NCI-H146 treated with DMSO at 0.1 percent for 48 hours (cell line): ENCODE data around the gene ADAM12.
A peak's percentile ranks its signal among the peaks of the same experiment; 100 is the strongest.
"Not testable (repeated sequence)": the region's sequence is repeated elsewhere in the genome, so short reads cannot be mapped to it uniquely, and the experiment has no call there.

Experiments
- DNase-seq: peaks from one replicate; lab custom pipeline; 2025; ENCODE audit not compliant: unreplicated experiment; lab: John Stamatoyannopoulos, UW

ADAM12 gene

GRCh38 chr10:126375926-126376554, 12.2 kb downstream of the ADAM12 start:
- no peak for DNase-seq

- no peak for DNase-seq
Measured at GRCh38 chr10:126375299-126375698, 13.0 kb downstream of the ADAM12 start.

- no peak for DNase-seq
Measured at GRCh38 chr10:126374435-126374834, 13.8 kb downstream of the ADAM12 start.

- DNase-seq: peak; percentile 73
Measured at GRCh38 chr10:126373972-126374371, 14.3 kb downstream of the ADAM12 start.

DNA sequence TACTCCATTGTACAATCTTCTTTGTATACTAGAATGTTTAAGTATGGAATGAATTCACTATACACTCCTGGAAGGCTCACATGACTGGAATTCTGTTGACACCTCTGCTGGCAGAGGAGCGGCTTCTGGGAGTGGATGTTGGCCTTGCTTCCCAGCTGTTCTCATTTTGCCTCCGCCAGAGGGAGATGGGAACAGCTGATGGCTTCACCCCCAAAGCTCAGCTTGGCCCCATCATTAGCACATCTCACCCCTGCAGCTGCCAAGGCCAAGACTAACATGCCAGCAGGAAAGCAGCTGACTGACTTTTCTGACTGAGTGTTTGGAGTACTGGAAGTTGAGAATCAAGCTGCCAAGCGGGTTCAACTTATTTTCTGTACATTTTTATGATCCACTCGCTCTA, 15.1 kb downstream of the ADAM12 start:
- no peak for DNase-seq

DNA sequence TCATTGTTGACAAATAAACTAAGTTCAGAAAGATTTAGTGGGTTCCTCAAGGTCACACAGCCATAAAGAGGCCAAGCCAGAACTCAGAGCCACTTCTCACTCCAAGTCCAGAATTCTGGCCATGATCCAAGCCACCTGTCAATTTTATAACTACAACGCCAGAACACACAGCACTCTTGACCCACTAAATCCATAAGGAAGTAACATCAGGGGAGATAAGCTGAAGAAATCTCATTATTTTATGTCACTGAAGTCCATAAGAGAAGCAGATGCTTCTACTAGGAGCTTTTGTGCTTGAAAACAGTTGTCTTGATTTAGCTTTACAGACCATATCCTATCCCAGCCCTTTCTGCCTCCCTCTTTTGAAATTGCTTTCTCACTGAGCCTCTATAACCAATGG, 15.9 kb downstream of the ADAM12 start:
- no peak for DNase-seq

- peak; percentile 56 for DNase-seq
Measured at GRCh38 chr10:126369125-126369710, 19.1 kb downstream of the ADAM12 start.

DNA sequence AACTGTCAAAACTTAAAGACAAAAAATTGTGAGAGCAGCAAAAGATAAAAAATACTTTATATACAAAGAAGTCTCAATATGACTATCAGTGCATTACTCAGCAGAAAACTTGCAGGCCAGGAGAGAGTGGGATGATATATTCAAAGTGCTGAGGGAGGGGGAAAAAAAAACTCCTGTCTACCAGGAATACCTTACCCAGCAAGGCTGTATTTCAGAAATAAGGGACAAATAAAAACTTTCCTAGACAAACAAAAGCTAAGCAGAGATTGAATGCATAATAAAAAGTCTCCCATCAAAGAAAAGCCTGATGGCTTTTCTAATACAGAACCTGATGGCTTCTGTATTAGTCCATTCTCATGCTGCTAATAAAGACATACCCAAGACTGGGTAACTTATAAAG, 31.1 kb downstream of the ADAM12 start:
- no peak for DNase-seq

GRCh38 chr10:126353666-126354065, 34.6 kb downstream of the ADAM12 start:
- DNase-seq: no peak

GRCh38 chr10:126352453-126352852, 35.8 kb downstream of the ADAM12 start:
- peak; percentile 61 for DNase-seq

- DNase-seq: no peak
Measured at GRCh38 chr10:126351021-126351420, 37.3 kb downstream of the ADAM12 start.

DNA sequence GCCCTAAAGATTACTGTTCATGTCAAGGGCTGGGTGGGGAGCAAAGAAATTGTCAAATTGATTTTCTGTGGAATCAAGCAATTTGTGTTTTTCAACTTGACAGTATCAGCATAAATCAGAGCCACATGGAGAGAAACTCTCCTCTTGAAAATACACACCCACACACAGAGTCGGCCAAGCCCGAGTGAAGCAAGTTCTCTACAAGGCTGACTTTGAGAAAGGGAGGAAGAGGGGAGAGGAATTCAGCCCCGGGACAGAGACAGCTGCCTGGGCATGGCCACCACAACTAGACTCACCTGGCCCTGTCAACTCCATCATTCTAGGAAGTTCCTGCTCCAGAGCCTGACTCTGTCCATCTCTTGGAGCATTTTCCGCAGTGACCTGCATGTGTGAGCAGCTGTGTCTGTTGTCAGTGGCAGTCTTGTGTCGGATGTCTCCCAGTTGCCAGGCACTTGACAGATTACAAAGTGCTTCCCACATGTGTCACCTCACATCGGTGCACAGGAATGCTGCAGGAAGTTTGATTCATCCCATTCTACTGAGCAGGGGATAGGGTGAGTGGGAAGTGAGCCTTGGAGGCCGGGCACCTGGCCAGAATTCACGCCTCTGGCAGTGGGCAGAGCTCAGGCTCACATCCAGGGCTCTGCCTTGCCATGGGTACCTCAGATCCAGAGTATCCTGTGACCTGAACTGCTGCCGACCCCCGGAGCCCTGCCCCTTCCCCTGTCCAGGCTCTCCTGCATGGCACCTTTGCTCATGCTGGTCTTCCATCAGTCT, 37.9 kb downstream of the ADAM12 start:
- no peak for DNase-seq

- DNase-seq: no peak
Measured at GRCh38 chr10:126349676-126350075, 38.6 kb downstream of the ADAM12 start.

GRCh38 chr10:126349101-126349500, 39.2 kb downstream of the ADAM12 start:
- DNase-seq: no peak

DNA sequence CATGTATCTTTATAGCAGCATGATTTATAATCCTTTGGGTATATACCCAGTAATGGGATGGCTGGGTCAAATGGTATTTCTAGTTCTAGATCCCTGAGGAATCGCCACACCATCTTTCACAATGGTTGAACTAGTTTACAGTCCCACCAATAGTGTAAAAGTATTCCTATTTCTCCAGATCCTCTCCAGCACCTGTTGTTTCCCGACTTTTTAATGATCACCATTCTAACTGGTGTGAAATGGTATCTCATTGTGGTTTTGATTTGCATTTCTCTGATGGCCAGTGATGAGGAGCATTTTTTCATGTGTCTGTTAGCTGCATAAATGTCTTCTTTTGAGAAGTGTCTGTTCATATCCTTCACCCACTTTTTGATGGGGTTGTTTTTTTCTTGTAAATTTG, 44.8 kb downstream of the ADAM12 start:
- not testable (repeated sequence) for DNase-seq

- DNase-seq: no peak
Measured at GRCh38 chr10:126342680-126343079, 45.6 kb downstream of the ADAM12 start.

DNA sequence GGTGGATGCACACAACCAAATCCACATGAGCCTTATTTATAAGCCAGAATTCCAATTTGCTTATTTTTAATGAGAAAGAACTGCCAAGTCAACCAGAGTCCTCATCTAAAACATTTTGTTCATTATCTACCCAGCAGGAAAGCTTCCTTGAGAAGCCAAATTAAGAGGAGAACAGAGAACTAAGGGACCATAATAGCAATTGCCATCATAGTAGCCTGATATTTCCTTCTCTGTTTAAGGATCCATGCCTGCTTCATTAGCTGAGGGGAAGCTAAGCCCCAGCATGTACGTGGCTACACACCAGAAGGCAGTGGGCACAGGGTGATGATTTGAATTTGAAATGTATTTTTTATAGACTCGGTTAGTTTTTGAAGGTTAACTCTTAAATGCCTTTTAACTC, 46.8 kb downstream of the ADAM12 start:
- no peak for DNase-seq

DNA sequence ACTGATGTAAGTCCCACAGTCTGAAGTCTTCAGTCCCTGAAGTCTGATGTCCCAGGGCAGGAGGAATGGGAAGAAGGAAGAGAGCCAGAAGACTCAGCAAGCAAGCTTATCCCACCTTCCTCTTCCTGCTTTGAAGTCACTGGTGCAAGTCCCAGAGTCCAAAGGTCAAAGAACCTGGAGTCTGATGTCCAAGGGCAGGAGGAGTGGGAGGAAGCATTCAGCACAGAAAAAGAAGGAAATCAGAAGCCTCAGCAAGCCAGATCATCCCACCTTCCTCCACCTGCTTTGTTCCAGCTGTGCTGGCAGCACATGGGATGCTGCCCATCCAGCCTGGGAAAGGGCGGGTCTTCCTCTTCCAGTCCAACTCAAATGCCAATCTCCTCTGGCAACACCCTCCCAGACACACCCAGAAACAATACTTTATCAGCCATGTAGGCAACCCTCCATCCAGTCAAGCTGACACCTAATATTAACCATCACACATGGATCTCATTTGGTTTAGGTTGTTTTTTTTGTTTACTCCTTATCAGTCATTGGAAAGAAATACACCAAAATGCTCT, 50.9 kb downstream of the ADAM12 start:
- no peak for DNase-seq

DNA sequence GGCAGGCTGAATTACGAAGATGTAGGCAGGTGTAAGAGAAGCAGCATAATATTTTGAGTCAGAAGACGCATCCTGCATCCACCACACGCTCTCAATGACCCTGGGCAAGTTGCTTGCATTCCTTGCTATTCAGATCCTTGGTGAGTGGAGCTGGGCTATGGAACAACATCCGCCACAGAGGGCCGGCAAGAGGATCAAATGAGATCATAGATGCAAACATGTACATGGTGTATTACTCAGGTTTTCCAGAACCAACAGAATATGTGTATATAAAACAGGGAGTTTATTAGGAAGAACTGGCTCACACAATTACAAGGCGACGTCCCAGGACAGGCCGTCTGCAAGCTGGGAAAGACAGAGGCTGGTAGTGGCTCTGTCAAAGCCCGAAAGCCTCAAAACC, 51.5 kb downstream of the ADAM12 start:
- DNase-seq: no peak

- DNase-seq: no peak
Measured at GRCh38 chr10:126334272-126334671, 54.0 kb downstream of the ADAM12 start.

DNA sequence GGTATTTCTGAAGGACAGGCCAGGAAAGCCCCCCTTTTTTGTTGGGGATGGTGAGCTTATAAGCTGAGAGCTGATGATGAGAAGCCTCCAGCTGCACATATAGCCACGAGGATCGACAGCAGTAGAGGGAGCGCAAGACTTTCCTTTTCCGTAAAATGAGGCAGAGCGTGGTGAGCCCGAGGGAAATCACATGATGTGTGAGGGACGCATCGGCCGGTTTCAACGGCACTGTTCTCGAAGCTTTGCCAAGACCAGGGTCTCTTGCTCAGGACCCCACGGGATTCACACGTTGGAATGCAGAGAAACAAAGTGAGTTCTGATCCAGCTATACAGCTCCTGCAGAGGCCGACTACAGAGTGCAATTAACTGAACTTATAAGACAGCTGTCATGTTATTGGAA, 55.7 kb downstream of the ADAM12 start:
- DNase-seq: no peak

DNA sequence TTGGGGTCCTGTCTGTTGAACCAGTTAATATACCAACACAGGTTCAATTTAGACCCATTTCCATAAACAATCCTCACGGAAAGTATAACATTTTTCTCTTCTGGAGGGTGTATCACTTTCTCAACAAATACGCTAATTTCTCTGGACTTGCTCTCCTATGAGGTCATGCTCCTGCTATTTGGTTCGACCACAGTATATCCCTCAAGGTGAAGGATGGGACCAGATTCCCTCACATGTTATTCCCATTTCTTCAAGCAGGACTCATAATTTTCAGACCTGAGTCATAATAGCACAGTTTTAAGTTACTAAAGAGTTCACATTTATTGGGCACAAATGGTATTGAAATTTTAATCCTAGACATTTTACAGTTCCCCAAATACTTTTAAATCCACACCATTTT, 57.2 kb downstream of the ADAM12 start:
- DNase-seq: no peak
